H9 (cell line): ENCODE measurements around the gene IGF1R. TPM values are rescaled to one million over a fixed set of nuclear protein-coding genes. Genes with fewer than 3 reads are reported as not detected.

ENCODE experiments used
- DNase-seq: peaks from one replicate; pipeline ENCODE4 v3.0.0-alpha.2; 2017
- H2AFZ ChIP-seq: one replicate; pipeline ENCODE4 v1.6.1; 2013; ENCODE audit warnings: mild to moderate bottlenecking, low read length, control low read depth, moderate library complexity
- H2AK5ac ChIP-seq: 2 replicates; pipeline ENCODE4 v1.6.1; 2013; ENCODE audit warnings: low read length, control low read depth, mixed read lengths; ENCODE audit not compliant: insufficient read length
- H2BK120ac ChIP-seq: one replicate; pipeline ENCODE4 v1.6.1; 2013; ENCODE audit warnings: low read depth, mild to moderate bottlenecking, low read length, control low read depth, inconsistent platforms; ENCODE audit not compliant: poor library complexity, severe bottlenecking
- H2BK12ac ChIP-seq: 2 replicates; pipeline ENCODE4 v1.6.1; 2013; ENCODE audit warnings: low read length, control low read depth, mixed read lengths, low read depth; ENCODE audit not compliant: insufficient read length
- H2BK15ac ChIP-seq: 2 replicates; pipeline ENCODE4 v1.6.1; 2013; ENCODE audit warnings: low read depth, low read length, control low read depth
- H2BK20ac ChIP-seq: one replicate; pipeline ENCODE4 v1.6.1; 2013; ENCODE audit warnings: low read depth, mild to moderate bottlenecking, low read length, control low read depth, inconsistent platforms; ENCODE audit not compliant: poor library complexity, severe bottlenecking
- H2BK5ac ChIP-seq: 2 replicates; pipeline ENCODE4 v1.6.1; 2013; ENCODE audit warnings: low read length, control low read depth, mixed read lengths; ENCODE audit not compliant: insufficient read length
- H3K14ac ChIP-seq: 2 replicates; pipeline ENCODE4 v1.6.1; 2013; ENCODE audit warnings: low read length, control low read depth; ENCODE audit not compliant: insufficient read depth
- H3K18ac ChIP-seq: 2 replicates; pipeline ENCODE4 v1.6.1; 2013; ENCODE audit warnings: low read depth, mild to moderate bottlenecking, mixed read lengths, low read length, control low read depth; ENCODE audit not compliant: insufficient read length
- H3K23ac ChIP-seq: 2 replicates; pipeline ENCODE4 v1.6.1; 2013; ENCODE audit warnings: low read length, control low read depth, mixed read lengths, low read depth; ENCODE audit not compliant: insufficient read length
- H3K23me2 ChIP-seq: 2 replicates; pipeline ENCODE4 v1.6.1; 2013; ENCODE audit warnings: low read depth, mild to moderate bottlenecking, mixed read lengths, low read length, control low read depth; ENCODE audit not compliant: insufficient read length, poor library complexity, severe bottlenecking
- H3K27ac ChIP-seq: 2 replicates; pipeline ENCODE4 v1.5.1; 2013; ENCODE audit warnings: low read length, control low read depth, mixed read lengths, low read depth; ENCODE audit not compliant: insufficient read length
- H3K27me3 ChIP-seq: 2 replicates; pipeline ENCODE4 v1.6.1; 2013; ENCODE audit warnings: low read length, control low read depth, inconsistent platforms; ENCODE audit not compliant: insufficient read depth
- H3K4ac ChIP-seq: 2 replicates; pipeline ENCODE4 v1.6.1; 2013; ENCODE audit warnings: low read depth, mild to moderate bottlenecking, control low read depth, inconsistent platforms, low read length, moderate library complexity
- H3K4me1 ChIP-seq: 2 replicates; pipeline ENCODE4 v1.6.1; 2013; ENCODE audit warnings: low read length, control low read depth, inconsistent platforms; ENCODE audit not compliant: insufficient read depth
- H3K4me2 ChIP-seq: 2 replicates; pipeline ENCODE4 v1.6.1; 2013; ENCODE audit warnings: low read length, control low read depth, mixed read lengths; ENCODE audit not compliant: insufficient read length, insufficient read depth
- H3K56ac ChIP-seq: 2 replicates; pipeline ENCODE4 v1.6.1; 2013; ENCODE audit warnings: low read depth, mild to moderate bottlenecking, mixed read lengths, low read length, control low read depth; ENCODE audit not compliant: insufficient read length
- H3K79me1 ChIP-seq: 2 replicates; pipeline ENCODE4 v1.6.1; 2013; ENCODE audit warnings: low read depth, mild to moderate bottlenecking, moderate library complexity, low read length, control low read depth, inconsistent platforms; ENCODE audit not compliant: insufficient read depth, poor library complexity, severe bottlenecking
- H3K79me2 ChIP-seq: 2 replicates; pipeline ENCODE4 v1.6.1; 2013; ENCODE audit warnings: low read length, control low read depth, inconsistent platforms; ENCODE audit not compliant: insufficient read depth
- H3K9ac ChIP-seq: 2 replicates; pipeline ENCODE4 v1.6.1; 2013; ENCODE audit warnings: low read length, control low read depth, mixed read lengths; ENCODE audit not compliant: insufficient read length; ENCODE audit errors: extremely low read depth
- H3K9me3 ChIP-seq: one replicate; pipeline ENCODE4 v1.6.1; 2013; ENCODE audit warnings: low read depth, low read length, inconsistent platforms; ENCODE audit not compliant: control insufficient read depth
- H3T11ph ChIP-seq: one replicate; pipeline ENCODE4 v1.6.1; 2013; ENCODE audit warnings: mild to moderate bottlenecking, low read length, control low read depth, inconsistent platforms
- H4K20me1 ChIP-seq: one replicate; pipeline ENCODE4 v1.6.1; 2013; ENCODE audit not compliant: control insufficient read depth, insufficient read length, insufficient read depth
- H4K5ac ChIP-seq: 2 replicates; pipeline ENCODE4 v1.6.1; 2013; ENCODE audit warnings: low read depth, mild to moderate bottlenecking, mixed read lengths, low read length, control low read depth; ENCODE audit not compliant: insufficient read length
- H4K8ac ChIP-seq: replicated peaks from 2 replicates; pipeline ENCODE4 v1.6.1; 2013; ENCODE audit warnings: low read length, control low read depth, mixed read lengths, low read depth; ENCODE audit not compliant: insufficient read length
- H4K91ac ChIP-seq: 2 replicates; pipeline ENCODE4 v1.6.1; 2013; ENCODE audit warnings: low read depth, mild to moderate bottlenecking, moderate library complexity, mixed read lengths, low read length, control low read depth; ENCODE audit not compliant: insufficient read length
- H3K27ac Mint-ChIP-seq, 3 experiments: 2 replicates in 2 of 3; 3 replicates in 1 of 3; pipeline ENCODE4 v1.8.0; 2020 to 2021; ENCODE audit warnings: mixed read lengths in 3 of 3, mild to moderate bottlenecking in 1 of 3, moderate library complexity in 1 of 3
- H3K27me3 Mint-ChIP-seq: 2 replicates; pipeline ENCODE4 v1.8.0; 2021; ENCODE audit warnings: low read depth, mild to moderate bottlenecking, moderate library complexity, mixed read lengths
- H3K36me3 Mint-ChIP-seq, 3 experiments: 2 replicates in 2 of 3; 3 replicates in 1 of 3; pipeline ENCODE4 v1.8.0; 2020 to 2021; ENCODE audit warnings: low read depth in 3 of 3, mixed read lengths in 3 of 3; ENCODE audit not compliant: insufficient read depth in 1 of 3
- H3K4me1 Mint-ChIP-seq, 2 experiments: 2 replicates each; pipeline ENCODE4 v1.8.0; 2020; ENCODE audit warnings: mixed read lengths in 2 of 2
- H3K4me3 Mint-ChIP-seq, 2 experiments: 2 replicates in 1 of 2; 3 replicates in 1 of 2; pipeline ENCODE4 v1.8.0; 2020 to 2021; ENCODE audit warnings: mild to moderate bottlenecking in 2 of 2, mixed read lengths in 2 of 2, moderate library complexity in 1 of 2
- H3K9me3 Mint-ChIP-seq, 2 experiments: 2 replicates in 1 of 2; 3 replicates in 1 of 2; pipeline ENCODE4 v1.8.0; 2020; ENCODE audit warnings: mild to moderate bottlenecking in 2 of 2, mixed read lengths in 2 of 2, moderate library complexity in 1 of 2
- CTCF ChIP-seq: fragments of 200-600 bp; sonication (generic); conservative IDR thresholded peaks from 3 replicates; pipeline ENCODE4 v1.8.0; 2021; ENCODE audit warnings: antibody characterized with exemption, mild to moderate bottlenecking
- WGBS: extraction: QIAGEN DNeasy Blood & Tissue Kit; methylation state at CpG from one replicate; pipeline ENCODE4 v1.1.7; 2013; ENCODE audit warnings: missing lambda C conversion rate, low lambda C conversion rate, mixed read lengths; ENCODE audit not compliant: insufficient read length; ENCODE audit errors: extremely low coverage; 5-methylcytosine and 5-hydroxymethylcytosine counted together
- total RNA-seq: library from RNA; stranded (reverse); gene quantifications from 2 replicates; pipeline ENCODE4 v1.2.1, GENCODE V29; 2021

IGF1R gene
- total RNA-seq, 1 experiment from 2014 or later: 70.0 TPM

GRCh38 chr15:98957655-98958054, 309.3 kb downstream of the IGF1R start:
- no peak overlapping the region for H3T11ph ChIP-seq
- no peak for DNase-seq
- no peak overlapping the region for H3K4me3 Mint-ChIP-seq

More at GRCh38 chr15:98957655-98958054, 309.3 kb downstream of the IGF1R start:
- H3K4me1 Mint-ChIP-seq: no peaks in the 10 kb centered on the region
- no peaks in the 10 kb centered on the region for H3K79me2 ChIP-seq
- H3K27ac Mint-ChIP-seq: peak overlapping the region in 1 of 3 experiments; percentile 55; a peak in 2 of 7 replicates
- no peaks in the 10 kb centered on the region for H3K79me1 ChIP-seq
- H2BK120ac ChIP-seq: no peak overlapping the region
- no peak overlapping the region for H3K56ac ChIP-seq
- H3K27ac ChIP-seq: no peak overlapping the region
- no peaks in the 10 kb centered on the region for H3K23me2 ChIP-seq
- no peak overlapping the region for H2BK5ac ChIP-seq
- WGBS: no CpG with 5 or more reads among the region's 6 CpGs
- peaks cover 50 to 76% (median 72%) of the 10 kb centered on the region in 3 experiments for H3K36me3 Mint-ChIP-seq
- no peak overlapping the region for H4K8ac ChIP-seq
- no peak overlapping the region for H3K23ac ChIP-seq
- H3K4me2 ChIP-seq: no peak overlapping the region
- H3K4me1 ChIP-seq: no peaks in the 10 kb centered on the region
- H3K27me3 ChIP-seq: no peaks in the 10 kb centered on the region
- no peak overlapping the region for H2BK15ac ChIP-seq
- H3K9ac ChIP-seq: no peak overlapping the region
- H3K9me3 Mint-ChIP-seq: peaks cover 8 to 10% of the 10 kb centered on the region in 2 experiments
- H3K27me3 Mint-ChIP-seq: no peaks in the 10 kb centered on the region; the same call in 1 of the 2 replicates
- no peak overlapping the region for H2AFZ ChIP-seq
- no peak overlapping the region for H4K5ac ChIP-seq
- no peak overlapping the region for H3K4ac ChIP-seq
- no peak overlapping the region for H3K18ac ChIP-seq
- no peak overlapping the region for H2AK5ac ChIP-seq
- no peak overlapping the region for H2BK12ac ChIP-seq
- H4K91ac ChIP-seq: no peak overlapping the region
- no peaks in the 10 kb centered on the region for H4K20me1 ChIP-seq
- H2BK20ac ChIP-seq: no peak overlapping the region
- no peak for TF ChIP-seq CTCF
- H3K14ac ChIP-seq: no peak overlapping the region
- peaks cover 13% of the 10 kb centered on the region for H3K9me3 ChIP-seq
